ENCODE measurements around the gene CYRIA. TPM values are rescaled to one million over a fixed set of nuclear protein-coding genes. Genes with fewer than 3 reads are reported as not detected.

The CYRIA gene
- total RNA-seq, 2 donors from 2014 or later, result 0.86 to 1.4 TPM

DNA sequence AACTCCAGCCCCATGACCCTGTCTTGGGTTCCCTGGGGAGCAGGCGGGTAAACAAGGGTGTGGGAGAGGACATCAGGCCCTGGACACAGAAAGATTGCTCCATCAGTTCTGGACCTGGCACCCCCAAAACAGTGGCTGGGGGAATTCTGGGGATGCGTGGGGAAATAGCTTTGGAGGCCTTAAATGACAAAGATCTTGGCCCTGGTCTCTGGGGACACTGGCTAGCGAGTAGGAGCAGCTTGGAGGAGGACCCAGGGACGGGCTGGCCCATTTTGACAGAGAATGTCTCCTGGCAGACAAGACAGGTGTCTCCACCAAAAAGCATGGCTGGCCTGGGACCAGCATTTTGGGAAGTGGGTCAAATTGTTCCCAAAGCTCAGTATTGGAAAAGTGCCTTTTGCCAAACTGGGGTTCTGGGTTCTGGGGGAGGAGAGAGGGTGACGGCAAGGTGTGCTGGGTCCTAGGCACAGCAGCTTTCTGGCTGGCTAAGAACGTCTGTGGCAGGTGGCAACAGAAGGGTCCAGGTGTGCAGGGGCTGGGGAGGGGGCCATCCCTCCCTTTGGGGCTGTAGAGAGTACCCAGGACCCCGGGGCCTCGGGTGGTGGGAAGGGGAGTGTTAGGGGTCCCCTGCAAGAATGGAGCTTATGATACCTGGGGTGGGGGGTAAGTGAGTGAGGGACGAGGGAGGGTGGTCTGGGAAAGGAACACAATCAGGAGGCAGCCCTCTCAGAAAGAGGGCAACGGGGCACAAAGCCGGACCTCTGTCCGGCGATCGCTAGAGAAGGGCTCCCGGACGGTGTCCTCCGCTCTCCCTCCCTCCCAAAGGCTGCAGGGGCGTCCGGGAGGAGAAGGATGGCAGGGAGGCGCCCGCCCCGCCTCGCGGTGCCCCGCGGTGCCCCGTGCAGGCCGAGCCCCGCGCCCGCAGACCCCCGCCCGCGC, 556 bp downstream of the CYRIA start:
- no peaks in the 10 kb centered on the region for H3K9me3 Mint-ChIP-seq
- WGBS, 2 experiments (ENCODE audit: insufficient coverage in 1 of 2, insufficient read length in 1 of 2), result 15 to 60% methylated on average over 2 to 34 of the region's 34 CpGs

DNA sequence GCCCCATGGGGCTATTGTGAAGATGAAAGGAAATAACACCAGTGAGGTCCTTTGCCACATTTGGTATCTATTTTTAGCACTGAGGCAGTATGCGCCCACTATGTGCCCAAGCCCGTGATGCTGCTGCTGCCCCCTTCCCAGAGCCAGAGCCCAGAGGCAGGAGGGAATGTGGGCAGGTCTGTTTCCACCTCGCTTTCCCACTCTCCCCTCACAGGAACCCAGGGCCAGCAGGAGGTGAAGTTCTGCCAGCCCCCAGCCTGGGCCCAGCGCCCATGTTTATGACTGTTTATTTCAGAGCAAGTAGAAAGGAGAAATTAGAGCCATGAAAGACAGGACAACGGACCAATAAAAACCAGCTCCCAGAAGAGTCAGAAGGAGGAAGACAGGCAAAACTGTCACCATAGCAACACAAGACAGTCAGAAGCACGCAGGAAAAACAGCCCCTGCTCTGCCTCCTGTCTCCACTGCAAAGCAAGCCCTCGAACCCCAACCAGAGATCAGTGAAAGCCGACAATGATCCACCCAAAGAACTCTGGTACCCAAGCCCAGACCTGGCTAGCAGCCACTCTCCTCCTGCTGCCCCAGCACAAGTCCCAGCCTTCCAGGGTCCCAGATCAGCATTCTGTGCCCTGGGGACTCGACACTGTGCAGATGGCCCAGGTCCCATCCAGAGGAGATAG, 1.4 kb downstream of the CYRIA start:
- 67 to 80% methylated on average over 4 to 9 of the region's 9 CpGs for WGBS, 2 experiments (ENCODE audit: insufficient coverage in 1 of 2, insufficient read length in 1 of 2)
- DNase-seq, result peak; percentile 73

More for the DNA sequence above, 556 bp downstream of the CYRIA start:
- no peaks in the 10 kb centered on the region for H3K4me1 ChIP-seq (ENCODE audit: control insufficient read depth, insufficient read depth, low read length)
- Mint-ChIP-seq H3K27me3 (ENCODE audit: insufficient read depth) (peaks cover 57% of the 10 kb centered on the region), H3K4me3 (peak overlapping the region; percentile 58), H3K27ac (no peak overlapping the region), H3K4me1 (peaks cover 13% of the 10 kb centered on the region), H3K36me3 (ENCODE audit: low read depth) (no peaks in the 10 kb centered on the region)
- peak overlapping the region; percentile 77 for H3K4me3 ChIP-seq (ENCODE audit: low read length)
- TF ChIP-seq CTCF (conservative IDR thresholded peaks at IDR 0.05), result no peak
- H3K27ac ChIP-seq (ENCODE audit: low read depth, low read length), result no peak overlapping the region
- H3K27me3 ChIP-seq (ENCODE audit: control insufficient read depth, insufficient read depth, low read length, poor library complexity, severe bottlenecking), result peaks cover 72% of the 10 kb centered on the region
- no peak overlapping the region for H3K9ac ChIP-seq (ENCODE audit: extremely low read depth, low read length, poor library complexity, severe bottlenecking)
- no peaks in the 10 kb centered on the region for H3K9me3 ChIP-seq (ENCODE audit: control insufficient read depth, low read length)
- peak; percentile 59 for DNase-seq
- no peaks in the 10 kb centered on the region for H3K36me3 ChIP-seq (ENCODE audit: control insufficient read depth, insufficient read depth, low read length)

More for the DNA sequence above, 1.4 kb downstream of the CYRIA start:
- no peaks in the 10 kb centered on the region for H3K36me3 ChIP-seq (ENCODE audit: control insufficient read depth, insufficient read depth, low read length)
- Mint-ChIP-seq H3K4me1 (peaks cover 13% of the 10 kb centered on the region), H3K36me3 (ENCODE audit: low read depth) (no peaks in the 10 kb centered on the region), H3K27ac (no peak overlapping the region), H3K4me3 (peak overlapping the region; percentile 58), H3K9me3 (no peaks in the 10 kb centered on the region), H3K27me3 (ENCODE audit: insufficient read depth) (peaks cover 54% of the 10 kb centered on the region)
- H3K27ac ChIP-seq (ENCODE audit: low read depth, low read length), result peak overlapping the region; percentile 17
- no peak overlapping the region for H3K9ac ChIP-seq (ENCODE audit: extremely low read depth, low read length, poor library complexity, severe bottlenecking)
- H3K4me3 ChIP-seq (ENCODE audit: low read length), result no peak overlapping the region
- H3K4me1 ChIP-seq (ENCODE audit: control insufficient read depth, insufficient read depth, low read length), result no peaks in the 10 kb centered on the region
- no peaks in the 10 kb centered on the region for H3K9me3 ChIP-seq (ENCODE audit: control insufficient read depth, low read length)
- no peak for TF ChIP-seq CTCF (conservative IDR thresholded peaks at IDR 0.05)
- H3K27me3 ChIP-seq (ENCODE audit: control insufficient read depth, insufficient read depth, low read length, poor library complexity, severe bottlenecking), result peaks cover 70% of the 10 kb centered on the region
